HepG2 (cell line): ENCODE results near the gene GPHN. TPM values are rescaled to one million over a fixed set of nuclear protein-coding genes. Genes with fewer than 3 reads are reported as not detected.
A peak's percentile ranks its signal among the peaks of the same experiment; 100 is the strongest.

ENCODE experiments used
- EEA1 ChIP-seq: sonication (generic); formaldehyde crosslinking; IDR thresholded peaks from 2 replicates; pipeline ENCODE4 v1.5.1; 2020; ENCODE audit warnings: mild to moderate bottlenecking, missing genetic modification reagents, borderline replicate concordance
- EED ChIP-seq: sonication (generic); formaldehyde crosslinking; IDR thresholded peaks from 2 replicates; pipeline ENCODE4 v1.5.0; 2020; ENCODE audit warnings: mild to moderate bottlenecking, missing genetic modification reagents
- FOXO1 ChIP-seq: sonication (generic); formaldehyde crosslinking; IDR thresholded peaks from 2 replicates; pipeline ENCODE4 v1.4.0; 2020; ENCODE audit warnings: missing genetic modification reagents
- IKZF4 ChIP-seq: sonication (generic); formaldehyde crosslinking; IDR thresholded peaks from 2 replicates; pipeline ENCODE4 v1.5.1; 2020; ENCODE audit warnings: borderline replicate concordance, mild to moderate bottlenecking, low read depth, missing genetic modification reagents; ENCODE audit errors: not compliant biosample characterization
- KLF16 ChIP-seq, 2 experiments: sonication (generic) in 1 of 2; formaldehyde crosslinking in 1 of 2; IDR thresholded peaks; 2 replicates each; pipeline versions ENCODE4 v1.6.1 to v1.8.0; 2016 to 2023; ENCODE audit warnings: missing genetic modification reagents in 2 of 2, missing compliant biosample characterization in 1 of 2
- SSRP1 ChIP-seq: IDR thresholded peaks from 2 replicates; pipeline ENCODE4 v1.6.1; 2016; ENCODE audit warnings: control low read depth
- SYNCRIP ChIP-seq: fragments of 200-400 bp; formaldehyde crosslinking; IDR thresholded peaks from 2 replicates; pipeline ENCODE4 v1.6.1; 2018; ENCODE audit warnings: mild to moderate bottlenecking, low read depth, low read length; ENCODE audit not compliant: insufficient read depth
- TARDBP ChIP-seq: sonication (generic); formaldehyde crosslinking; IDR thresholded peaks from 2 replicates; pipeline ENCODE4 v1.8.0; 2022; ENCODE audit warnings: mild to moderate bottlenecking, missing genetic modification reagents
- TFDP1 ChIP-seq: IDR thresholded peaks from 2 replicates; pipeline ENCODE4 v1.6.1; 2016; ENCODE audit warnings: missing compliant biosample characterization, missing genetic modification reagents, borderline replicate concordance
- TRIM24 ChIP-seq: sonication (generic); formaldehyde crosslinking; IDR thresholded peaks from 2 replicates; pipeline ENCODE4 v1.8.0; 2022; ENCODE audit warnings: mild to moderate bottlenecking, missing genetic modification reagents
- ZEB1 ChIP-seq: IDR thresholded peaks from 2 replicates; pipeline ENCODE4 v1.6.1; 2012; ENCODE audit warnings: mild to moderate bottlenecking, low read depth, inconsistent platforms; ENCODE audit not compliant: insufficient replicate concordance
- ZFP1 ChIP-seq: IDR thresholded peaks from 2 replicates; pipeline ENCODE4 v1.6.1; 2016
- ZFX ChIP-seq: sonication (generic); formaldehyde crosslinking; IDR thresholded peaks from 2 replicates; pipeline ENCODE4 v1.4.0; 2020; ENCODE audit warnings: mild to moderate bottlenecking, low read depth, missing genetic modification reagents, moderate library complexity
- ZKSCAN1 ChIP-seq: fragments of 150-350 bp; IDR thresholded peaks from 2 replicates; pipeline ENCODE4 v1.6.1; 2014; ENCODE audit warnings: low read length
- ZMAT3 ChIP-seq: sonication (generic); formaldehyde crosslinking; conservative IDR thresholded peaks from 2 replicates; pipeline ENCODE4 v1.7.0; 2021; ENCODE audit warnings: missing genetic modification reagents
- ZNF207 ChIP-seq: fragments of 450-650 bp; IDR thresholded peaks from 2 replicates; pipeline ENCODE4 v1.6.1; 2016; ENCODE audit warnings: antibody characterized with exemption, borderline replicate concordance
- ZNF251 ChIP-seq: sonication (generic); formaldehyde crosslinking; IDR thresholded peaks from 2 replicates; pipeline ENCODE4 v1.9.0; 2021; ENCODE audit warnings: mild to moderate bottlenecking, missing genetic modification reagents
- ZNF543 ChIP-seq: sonication (generic); formaldehyde crosslinking; IDR thresholded peaks from 2 replicates; pipeline ENCODE4 v1.4.0; 2020; ENCODE audit warnings: mild to moderate bottlenecking, missing genetic modification reagents
- ZNF646 ChIP-seq: sonication (generic); formaldehyde crosslinking; IDR thresholded peaks from 2 replicates; pipeline ENCODE4 v1.9.0; 2021; ENCODE audit warnings: mild to moderate bottlenecking, missing genetic modification reagents
- ZNF841 ChIP-seq: sonication (generic); formaldehyde crosslinking; IDR thresholded peaks from 2 replicates; pipeline ENCODE4 v1.8.1; 2023; ENCODE audit warnings: missing genetic modification reagents, borderline replicate concordance
- polyA plus RNA-seq, 8 experiments: library from polyadenylated mRNA; depleted of rRNA in 3 of 8; stranded (reverse) in 7 of 8; unstranded in 1 of 8; fragments of >200 nt; fragmentation: Illumina TruSeq in 4 of 8; extraction: Trizol in 4 of 8; gene quantifications; 2 replicates each; pipeline versions ENCODE4 v1.2.1 to v1.2.3, GENCODE V29; 2011 to 2016; ENCODE audit warnings: low read depth in 4 of 8, missing spikeins in 1 of 8, mixed read lengths in 1 of 8; ENCODE audit not compliant: insufficient read depth in 1 of 8
- total RNA-seq, 5 experiments: library from RNA; depleted of rRNA; stranded (reverse); fragments of >200 nt; fragmentation: Illumina TruSeq; extraction: Trizol; gene quantifications; 2 replicates each; pipeline ENCODE4 v1.2.3, GENCODE V29; 2016; ENCODE audit warnings: low read depth in 1 of 5
- TF ChIP-seq, protein P1 (sequence below): sonication (generic); formaldehyde crosslinking; IDR thresholded peaks from 2 replicates; pipeline ENCODE4 v1.4.0; 2020; ENCODE audit warnings: missing genetic modification reagents

Gene GPHN
- total and polyA plus RNA-seq, 2 of the 13 experiments (the other 11 are each of a cell fraction or from before 2014, with no cell fraction given), result 12.7 to 19.2 TPM

DNA sequence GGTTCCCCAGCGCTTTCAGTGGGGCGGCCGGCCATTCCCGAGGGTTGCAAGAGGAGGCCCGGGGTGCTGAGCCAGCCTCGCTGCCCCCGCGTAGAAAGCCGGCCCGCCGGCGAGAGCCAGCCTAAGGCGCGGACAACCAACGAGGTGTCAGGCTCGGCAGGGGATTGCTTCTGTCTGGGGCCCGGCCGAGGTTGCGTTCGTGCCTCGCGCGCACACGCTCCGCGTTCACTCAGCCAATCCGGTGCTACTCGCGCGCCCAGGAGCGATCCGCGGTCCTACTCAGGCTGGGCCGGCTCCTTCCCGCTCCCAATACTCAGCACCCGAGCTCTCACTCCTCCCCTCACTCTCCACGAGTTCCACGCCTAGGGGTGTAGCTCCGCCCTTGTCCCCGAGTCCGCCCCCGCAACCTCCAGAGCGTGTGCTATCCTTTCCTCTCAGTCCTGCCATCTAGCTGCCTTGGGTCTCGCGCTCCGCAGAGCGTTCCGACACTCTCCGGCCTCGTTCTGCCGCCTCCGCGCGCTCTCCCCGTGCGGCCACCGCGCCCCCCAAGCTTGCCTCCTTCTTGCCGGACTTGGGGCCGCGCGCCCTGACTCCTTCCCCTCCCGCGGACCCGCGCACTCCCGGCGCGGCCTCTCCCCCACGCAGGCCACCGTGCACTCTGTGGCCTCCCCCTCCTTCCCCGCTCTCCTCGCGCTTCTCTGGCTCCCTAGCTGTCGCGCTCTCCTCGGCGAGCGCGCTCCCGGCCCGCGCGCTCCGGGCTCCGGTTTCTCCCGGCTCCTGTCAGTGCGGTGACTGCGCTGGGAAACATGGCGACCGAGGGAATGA is at the start of gene GPHN (continued):
- TF ChIP-seq TFDP1 (CRISPR knock-in tag) (peak; percentile 89), TRIM24 (CRISPR knock-in tag) (no peak), TARDBP (CRISPR knock-in tag) (peak; percentile 88), SYNCRIP (no peak), ZNF646 (CRISPR knock-in tag) (no peak), ZFP1 (CRISPR knock-in tag) (no peak), ZNF841 (CRISPR knock-in tag) (peak; percentile 39; the same call in 1 of the 2 replicates), ZEB1 (no peak), EED (CRISPR knock-in tag) (peak; percentile 70; the same call in 1 of the 2 replicates), KLF16 (CRISPR knock-in tag; IDR thresholded peaks at IDR 0.05) (peak in 1 of 2 experiments; percentile 18; a peak in 1 of 4 replicates), ZNF543 (CRISPR knock-in tag) (no peak; the same call in none of the 2 replicates), ZMAT3 (CRISPR knock-in tag) (peak; percentile 74), EEA1 (CRISPR knock-in tag) (peak; percentile 88; the same call in 1 of the 2 replicates), ZNF207 (no peak), SSRP1 (CRISPR knock-in tag) (no peak), IKZF4 (no peak), ZNF251 (CRISPR knock-in tag) (no peak), ZKSCAN1 (no peak; the same call in 1 of the 2 replicates), ZFX (CRISPR knock-in tag) (peak; percentile 94), FOXO1 (CRISPR knock-in tag) (peak; percentile 34)
- TF ChIP-seq, protein P1, sequence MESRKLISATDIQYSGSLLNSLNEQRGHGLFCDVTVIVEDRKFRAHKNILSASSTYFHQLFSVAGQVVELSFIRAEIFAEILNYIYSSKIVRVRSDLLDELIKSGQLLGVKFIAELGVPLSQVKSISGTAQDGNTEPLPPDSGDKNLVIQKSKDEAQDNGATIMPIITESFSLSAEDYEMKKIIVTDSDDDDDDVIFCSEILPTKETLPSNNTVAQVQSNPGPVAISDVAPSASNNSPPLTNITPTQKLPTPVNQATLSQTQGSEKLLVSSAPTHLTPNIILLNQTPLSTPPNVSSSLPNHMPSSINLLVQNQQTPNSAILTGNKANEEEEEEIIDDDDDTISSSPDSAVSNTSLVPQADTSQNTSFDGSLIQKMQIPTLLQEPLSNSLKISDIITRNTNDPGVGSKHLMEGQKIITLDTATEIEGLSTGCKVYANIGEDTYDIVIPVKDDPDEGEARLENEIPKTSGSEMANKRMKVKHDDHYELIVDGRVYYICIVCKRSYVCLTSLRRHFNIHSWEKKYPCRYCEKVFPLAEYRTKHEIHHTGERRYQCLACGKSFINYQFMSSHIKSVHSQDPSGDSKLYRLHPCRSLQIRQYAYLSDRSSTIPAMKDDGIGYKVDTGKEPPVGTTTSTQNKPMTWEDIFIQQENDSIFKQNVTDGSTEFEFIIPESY (CRISPR knock-in tag), result no peak
